Astrocyte (in vitro differentiated cells and primary cell): ENCODE results near the gene USP25. TPM values are rescaled to one million over a fixed set of nuclear protein-coding genes. Genes with fewer than 3 reads are reported as not detected.

Experiments used
- DNase-seq: peaks from one replicate; pipeline ENCODE4 v3.0.0-alpha.2; 2010; ENCODE audit warnings: low read depth
- FAIRE-seq: peaks from 2 replicates; lab custom pipeline; 2011; peaks lifted over from hg19 to GRCh38; lab: Jason Lieb, UNC
- H2AFZ ChIP-seq: 2 replicates; pipeline ENCODE4 v1.6.0; 2012; ENCODE audit warnings: low read depth, low read length, inconsistent platforms
- H3K27ac ChIP-seq: 2 replicates; pipeline ENCODE4 v1.5.1; 2011; ENCODE audit warnings: low read depth, low read length, inconsistent platforms
- H3K27me3 ChIP-seq: 2 replicates; pipeline ENCODE4 v1.6.0; 2011; ENCODE audit warnings: low read length, inconsistent platforms; ENCODE audit not compliant: insufficient read depth
- H3K36me3 ChIP-seq: 2 replicates; pipeline ENCODE4 v1.5.1; 2011; ENCODE audit warnings: low read length, inconsistent platforms; ENCODE audit not compliant: insufficient read depth
- H3K4me1 ChIP-seq: 2 replicates; pipeline ENCODE4 v1.5.1; 2011; ENCODE audit warnings: low read length, inconsistent platforms; ENCODE audit not compliant: insufficient read depth
- H3K4me2 ChIP-seq: 2 replicates; pipeline ENCODE4 v1.6.0; 2012; ENCODE audit warnings: low read length, inconsistent platforms
- H3K4me3 ChIP-seq: 2 replicates; pipeline ENCODE4 v1.5.1; 2011; ENCODE audit warnings: low read depth, mild to moderate bottlenecking, low read length, inconsistent platforms; ENCODE audit not compliant: insufficient read depth
- H3K79me2 ChIP-seq: 2 replicates; pipeline ENCODE4 v1.6.0; 2012; ENCODE audit warnings: mild to moderate bottlenecking, low read length, inconsistent platforms; ENCODE audit not compliant: insufficient read depth
- H3K9ac ChIP-seq: 2 replicates; pipeline ENCODE4 v1.6.0; 2012; ENCODE audit warnings: mild to moderate bottlenecking, low read length, inconsistent platforms
- H3K9me3 ChIP-seq: 2 replicates; pipeline ENCODE4 v1.5.1; 2012; ENCODE audit warnings: low read depth, mild to moderate bottlenecking, low read length, inconsistent platforms; ENCODE audit not compliant: insufficient read depth
- H4K20me1 ChIP-seq: 2 replicates; pipeline ENCODE4 v1.6.0; 2012; ENCODE audit warnings: low read length, inconsistent platforms; ENCODE audit not compliant: insufficient read depth
- H3K27ac Mint-ChIP-seq: one replicate; pipeline ENCODE4 v1.8.0; 2021; ENCODE audit warnings: mild to moderate bottlenecking, mixed read lengths; ENCODE audit not compliant: unreplicated experiment
- H3K27me3 Mint-ChIP-seq: one replicate; pipeline ENCODE4 v1.8.0; 2021; ENCODE audit warnings: low read depth, mixed read lengths; ENCODE audit not compliant: unreplicated experiment
- H3K36me3 Mint-ChIP-seq: one replicate; pipeline ENCODE4 v1.8.0; 2021; ENCODE audit warnings: low read depth, mixed read lengths; ENCODE audit not compliant: unreplicated experiment
- H3K4me1 Mint-ChIP-seq: one replicate; pipeline ENCODE4 v1.8.0; 2021; ENCODE audit warnings: low read depth, mixed read lengths; ENCODE audit not compliant: unreplicated experiment
- H3K4me3 Mint-ChIP-seq: one replicate; pipeline ENCODE4 v1.8.0; 2021; ENCODE audit warnings: mild to moderate bottlenecking, moderate library complexity, mixed read lengths; ENCODE audit not compliant: unreplicated experiment
- H3K9me3 Mint-ChIP-seq: one replicate; pipeline ENCODE4 v1.8.0; 2021; ENCODE audit warnings: mild to moderate bottlenecking, mixed read lengths; ENCODE audit not compliant: unreplicated experiment
- EZH2 ChIP-seq: IDR thresholded peaks from 2 replicates; pipeline ENCODE4 v1.6.1; 2012; ENCODE audit warnings: mild to moderate bottlenecking, low read length, inconsistent platforms; ENCODE audit not compliant: insufficient read depth
- total RNA-seq: library from RNA; stranded (reverse); gene quantifications from 2 replicates; pipeline ENCODE4 v1.2.1, GENCODE V29; 2021
- TF ChIP-seq, protein P1 (sequence below): IDR thresholded peaks from 2 replicates; pipeline ENCODE4 v1.5.1; 2011; ENCODE audit warnings: low read depth, mild to moderate bottlenecking, inconsistent platforms, low read length, moderate library complexity; ENCODE audit not compliant: insufficient read depth

USP25 gene
- total RNA-seq, 1 donor from 2014 or later: 49.5 TPM

DNA sequence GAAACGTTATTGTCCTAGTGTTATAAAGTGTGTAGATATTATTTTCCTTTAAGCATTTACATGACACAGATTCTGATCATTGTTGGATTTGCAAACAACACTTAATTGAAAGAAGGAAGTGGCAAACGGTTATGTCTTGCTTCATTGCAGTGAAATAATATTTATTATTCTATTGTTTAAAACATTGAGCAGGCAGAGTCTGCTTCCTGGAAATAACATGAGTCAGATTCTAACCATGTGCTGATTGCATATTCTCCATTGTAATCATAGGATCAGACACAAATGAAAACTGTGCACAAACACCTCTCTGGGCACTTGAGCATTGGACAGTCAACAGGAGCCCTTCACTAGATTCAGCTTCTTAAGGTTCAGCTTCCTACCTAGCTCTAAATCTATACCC, 46.8 kb upstream of the USP25 start:
- Mint-ChIP-seq H3K27ac (no peak overlapping the region), H3K9me3 (peaks cover 7% of the 10 kb centered on the region), H3K4me3 (no peak overlapping the region), H3K27me3 (no peaks in the 10 kb centered on the region), H3K4me1 (no peaks in the 10 kb centered on the region), H3K36me3 (no peaks in the 10 kb centered on the region)
- peak overlapping the region; percentile 3 for H3K27ac ChIP-seq
- no peak overlapping the region for H2AFZ ChIP-seq
- H3K9me3 ChIP-seq: peaks cover 2% of the 10 kb centered on the region
- no peak overlapping the region for H3K9ac ChIP-seq
- peak; percentile 47 for DNase-seq
- H3K4me1 ChIP-seq: peaks cover 6% of the 10 kb centered on the region
- no peaks in the 10 kb centered on the region for H4K20me1 ChIP-seq
- peak; percentile 43 for FAIRE-seq
- no peaks in the 10 kb centered on the region for H3K36me3 ChIP-seq
- H3K4me3 ChIP-seq: no peak overlapping the region
- TF ChIP-seq, protein P1, sequence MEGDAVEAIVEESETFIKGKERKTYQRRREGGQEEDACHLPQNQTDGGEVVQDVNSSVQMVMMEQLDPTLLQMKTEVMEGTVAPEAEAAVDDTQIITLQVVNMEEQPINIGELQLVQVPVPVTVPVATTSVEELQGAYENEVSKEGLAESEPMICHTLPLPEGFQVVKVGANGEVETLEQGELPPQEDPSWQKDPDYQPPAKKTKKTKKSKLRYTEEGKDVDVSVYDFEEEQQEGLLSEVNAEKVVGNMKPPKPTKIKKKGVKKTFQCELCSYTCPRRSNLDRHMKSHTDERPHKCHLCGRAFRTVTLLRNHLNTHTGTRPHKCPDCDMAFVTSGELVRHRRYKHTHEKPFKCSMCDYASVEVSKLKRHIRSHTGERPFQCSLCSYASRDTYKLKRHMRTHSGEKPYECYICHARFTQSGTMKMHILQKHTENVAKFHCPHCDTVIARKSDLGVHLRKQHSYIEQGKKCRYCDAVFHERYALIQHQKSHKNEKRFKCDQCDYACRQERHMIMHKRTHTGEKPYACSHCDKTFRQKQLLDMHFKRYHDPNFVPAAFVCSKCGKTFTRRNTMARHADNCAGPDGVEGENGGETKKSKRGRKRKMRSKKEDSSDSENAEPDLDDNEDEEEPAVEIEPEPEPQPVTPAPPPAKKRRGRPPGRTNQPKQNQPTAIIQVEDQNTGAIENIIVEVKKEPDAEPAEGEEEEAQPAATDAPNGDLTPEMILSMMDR: no peak
- TF ChIP-seq EZH2: no peak
- no peak overlapping the region for H3K4me2 ChIP-seq
- H3K79me2 ChIP-seq: no peaks in the 10 kb centered on the region
- H3K27me3 ChIP-seq: no peaks in the 10 kb centered on the region

DNA sequence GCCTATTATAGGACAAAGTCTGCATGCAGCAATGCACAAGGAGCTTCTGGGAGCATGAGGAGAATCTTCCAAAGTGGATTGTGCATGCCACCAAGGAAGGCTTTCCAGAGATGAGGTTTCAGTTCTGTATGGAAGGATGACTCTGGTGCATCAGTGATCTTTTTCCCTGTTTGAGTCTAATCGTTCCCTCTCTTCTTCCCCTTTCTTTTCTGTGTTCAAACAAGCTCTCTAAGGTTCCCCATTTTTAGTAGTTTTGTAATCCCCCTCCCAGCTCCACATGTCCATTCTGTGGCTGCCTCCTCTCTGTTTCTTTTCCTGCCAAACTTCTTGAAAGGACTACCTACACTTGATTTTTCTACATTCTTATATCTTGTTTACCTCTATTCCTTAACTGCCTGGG, 43.3 kb upstream of the USP25 start:
- Histone ChIP-seq H2AFZ (no peak overlapping the region), H3K27ac (no peak overlapping the region), H3K4me3 (no peak overlapping the region), H4K20me1 (no peaks in the 10 kb centered on the region), H3K4me1 (peaks cover 15% of the 10 kb centered on the region), H3K27me3 (no peaks in the 10 kb centered on the region), H3K9me3 (peaks cover 2% of the 10 kb centered on the region), H3K36me3 (no peaks in the 10 kb centered on the region), H3K9ac (no peak overlapping the region), H3K79me2 (no peaks in the 10 kb centered on the region), H3K4me2 (no peak overlapping the region)
- no peak for FAIRE-seq
- H3K9me3 Mint-ChIP-seq: peaks cover 7% of the 10 kb centered on the region
- H3K4me1 Mint-ChIP-seq: no peaks in the 10 kb centered on the region
- no peak for DNase-seq
- no peaks in the 10 kb centered on the region for H3K36me3 Mint-ChIP-seq
- no peak overlapping the region for H3K4me3 Mint-ChIP-seq
- no peaks in the 10 kb centered on the region for H3K27me3 Mint-ChIP-seq
- TF ChIP-seq, protein P1: no peak
- no peak for TF ChIP-seq EZH2
- H3K27ac Mint-ChIP-seq: no peak overlapping the region

DNA sequence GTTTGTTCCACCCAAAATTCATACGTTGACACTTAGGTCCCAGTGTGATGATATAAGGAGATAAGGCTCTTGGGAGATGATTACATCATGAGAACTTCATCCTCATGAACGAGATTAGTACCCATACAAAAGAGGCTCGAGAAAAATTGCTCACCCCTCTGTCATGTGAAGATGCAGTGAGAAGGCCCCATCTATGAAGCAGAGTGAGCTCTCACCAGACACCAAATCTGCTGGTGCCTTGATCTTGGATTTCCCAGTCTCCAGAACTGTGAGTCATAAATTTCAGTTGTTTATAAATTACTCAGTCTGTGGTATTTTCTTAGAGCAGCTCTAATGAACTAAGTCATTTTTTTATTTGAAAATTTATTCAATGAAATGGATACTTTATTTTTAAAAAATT, 42.6 kb upstream of the USP25 start:
- peaks cover 2% of the 10 kb centered on the region for H3K9me3 ChIP-seq
- TF ChIP-seq, protein P1: no peak
- no peak for TF ChIP-seq EZH2
- H3K36me3 ChIP-seq: no peaks in the 10 kb centered on the region
- Mint-ChIP-seq H3K27ac (no peak overlapping the region), H3K36me3 (no peaks in the 10 kb centered on the region), H3K27me3 (no peaks in the 10 kb centered on the region), H3K9me3 (peaks cover 7% of the 10 kb centered on the region), H3K4me1 (peaks cover under 1% of the 10 kb centered on the region), H3K4me3 (no peak overlapping the region)
- H3K27ac ChIP-seq: peak overlapping the region; percentile 32
- no peak overlapping the region for H3K4me2 ChIP-seq
- H4K20me1 ChIP-seq: no peaks in the 10 kb centered on the region
- DNase-seq: peak; percentile 48
- no peaks in the 10 kb centered on the region for H3K27me3 ChIP-seq
- H3K4me3 ChIP-seq: no peak overlapping the region
- FAIRE-seq: no peak
- no peaks in the 10 kb centered on the region for H3K79me2 ChIP-seq
- peaks cover 13% of the 10 kb centered on the region for H3K4me1 ChIP-seq
- no peak overlapping the region for H3K9ac ChIP-seq
- H2AFZ ChIP-seq: no peak overlapping the region
